Activated T-cell treated with anti-CD3 and anti-CD28 coated beads, Interleukin-2, amount 50 U/mL, for 72 hours (primary cell): ENCODE results near the gene TRIM71. TPM values are rescaled to one million over a fixed set of nuclear protein-coding genes. Genes with fewer than 3 reads are reported as not detected.

Experiments
- ATAC-seq, 2 donors: fragments of 150-1000 bp; cut with Tn5 transposase; replicated peaks in 1 of 2; 2 replicates each; pipeline ENCODE4 v1.10.0; 2021; ENCODE audit warnings: moderate library complexity in 2 of 2, mild to moderate bottlenecking in 1 of 2
- DNase-seq, 2 donors: peaks; one replicate each; pipeline ENCODE4 v3.0.0; 2021 to 2022; ENCODE audit warnings: mixed read lengths in 1 of 2
- H3K27ac Mint-ChIP-seq: one replicate; pipeline ENCODE4 v1.8.0; 2022; ENCODE audit warnings: mild to moderate bottlenecking, moderate library complexity, mixed read lengths
- H3K27me3 Mint-ChIP-seq: one replicate; pipeline ENCODE4 v1.8.0; 2022; ENCODE audit warnings: low read depth, mixed read lengths
- H3K36me3 Mint-ChIP-seq, 2 donors: one replicate each; pipeline ENCODE4 v1.8.0; 2022; ENCODE audit warnings: mixed read lengths in 2 of 2, mild to moderate bottlenecking in 1 of 2; ENCODE audit not compliant: insufficient read depth in 2 of 2
- H3K4me1 Mint-ChIP-seq: one replicate; pipeline ENCODE4 v1.8.0; 2022; ENCODE audit warnings: low read depth, mixed read lengths
- H3K4me3 Mint-ChIP-seq, 2 donors: one replicate each; pipeline ENCODE4 v1.8.0; 2022; ENCODE audit warnings: mild to moderate bottlenecking in 2 of 2, mixed read lengths in 2 of 2, moderate library complexity in 2 of 2
- H3K9me3 Mint-ChIP-seq, 2 donors: one replicate each; pipeline ENCODE4 v1.8.0; 2022; ENCODE audit warnings: mixed read lengths in 2 of 2
- total RNA-seq, 2 donors: library from RNA; stranded (reverse); gene quantifications; one replicate each; pipeline ENCODE4 v1.2.3, GENCODE V29; 2022

Gene TRIM71
- total RNA-seq, 2 donors from 2014 or later = 0.02 to 0.07 TPM

GRCh38 chr3:32883817-32884216 lies 66.0 kb downstream of the TRIM71 start:
- H3K9me3 Mint-ChIP-seq = no peaks in the 10 kb centered on the region
- no peak overlapping the region for H3K27ac Mint-ChIP-seq
- H3K36me3 Mint-ChIP-seq = no peaks in the 10 kb centered on the region
- H3K27me3 Mint-ChIP-seq = peaks cover 62% of the 10 kb centered on the region
- no peak overlapping the region for H3K4me3 Mint-ChIP-seq
- DNase-seq (no peak), ATAC-seq (no peak)
- peaks cover 19% of the 10 kb centered on the region for H3K4me1 Mint-ChIP-seq

- Mint-ChIP-seq H3K36me3 (no peaks in the 10 kb centered on the region), H3K4me1 (peaks cover 19% of the 10 kb centered on the region), H3K27ac (no peak overlapping the region), H3K27me3 (peaks cover 56% of the 10 kb centered on the region), H3K4me3 (no peak overlapping the region), H3K9me3 (no peaks in the 10 kb centered on the region)
- no peak for ATAC-seq
- no peak for DNase-seq
Measured at GRCh38 chr3:32884591-32884990, 66.8 kb downstream of the TRIM71 start.

- no peak overlapping the region for H3K27ac Mint-ChIP-seq
- H3K36me3 Mint-ChIP-seq = no peaks in the 10 kb centered on the region
- ATAC-seq = no peak
- peaks cover 19% of the 10 kb centered on the region for H3K4me1 Mint-ChIP-seq
- peaks cover 51% of the 10 kb centered on the region for H3K27me3 Mint-ChIP-seq
- H3K9me3 Mint-ChIP-seq = no peaks in the 10 kb centered on the region
- no peak overlapping the region for H3K4me3 Mint-ChIP-seq
- no peak for DNase-seq
Measured at GRCh38 chr3:32885283-32885901, 67.6 kb downstream of the TRIM71 start.

- peaks cover 19% of the 10 kb centered on the region for H3K4me1 Mint-ChIP-seq
- H3K9me3 Mint-ChIP-seq = no peaks in the 10 kb centered on the region
- H3K27ac Mint-ChIP-seq = no peak overlapping the region
- ATAC-seq (no peak), DNase-seq (no peak)
- H3K4me3 Mint-ChIP-seq = no peak overlapping the region
- no peaks in the 10 kb centered on the region for H3K36me3 Mint-ChIP-seq
- H3K27me3 Mint-ChIP-seq = peaks cover 43% of the 10 kb centered on the region
Measured at GRCh38 chr3:32886296-32886695, 68.5 kb downstream of the TRIM71 start.

- no peak overlapping the region for H3K27ac Mint-ChIP-seq
- ATAC-seq (no peak), DNase-seq (no peak)
- no peaks in the 10 kb centered on the region for H3K9me3 Mint-ChIP-seq
- H3K36me3 Mint-ChIP-seq = no peaks in the 10 kb centered on the region
- H3K4me3 Mint-ChIP-seq = no peak overlapping the region
- peaks cover 19% of the 10 kb centered on the region for H3K4me1 Mint-ChIP-seq
- H3K27me3 Mint-ChIP-seq = peaks cover 43% of the 10 kb centered on the region
Measured at GRCh38 chr3:32886911-32887310, 69.1 kb downstream of the TRIM71 start.

GRCh38 chr3:32888739-32889138 lies 70.9 kb downstream of the TRIM71 start:
- ATAC-seq = no peak
- peaks cover 6% of the 10 kb centered on the region for H3K4me1 Mint-ChIP-seq
- peaks cover 51% of the 10 kb centered on the region for H3K27me3 Mint-ChIP-seq
- H3K27ac Mint-ChIP-seq = no peak overlapping the region
- no peaks in the 10 kb centered on the region for H3K9me3 Mint-ChIP-seq
- no peak overlapping the region for H3K4me3 Mint-ChIP-seq
- no peaks in the 10 kb centered on the region for H3K36me3 Mint-ChIP-seq
- DNase-seq = no peak

GRCh38 chr3:32890420-32891276 lies 72.9 kb downstream of the TRIM71 start:
- Mint-ChIP-seq H3K27me3 (peaks cover 51% of the 10 kb centered on the region), H3K9me3 (no peaks in the 10 kb centered on the region), H3K4me1 (no peaks in the 10 kb centered on the region), H3K4me3 (no peak overlapping the region), H3K36me3 (no peaks in the 10 kb centered on the region), H3K27ac (no peak overlapping the region)
- ATAC-seq (no peak), DNase-seq (no peak)

GRCh38 chr3:32891365-32891764 lies 73.6 kb downstream of the TRIM71 start:
- Mint-ChIP-seq H3K9me3 (no peaks in the 10 kb centered on the region), H3K36me3 (no peaks in the 10 kb centered on the region), H3K27ac (no peak overlapping the region), H3K4me3 (no peak overlapping the region), H3K4me1 (no peaks in the 10 kb centered on the region), H3K27me3 (peaks cover 51% of the 10 kb centered on the region)
- ATAC-seq (no peak), DNase-seq (no peak)

GRCh38 chr3:32892625-32893598 lies 75.1 kb downstream of the TRIM71 start:
- no peak for ATAC-seq
- Mint-ChIP-seq H3K27ac (no peak overlapping the region), H3K9me3 (no peaks in the 10 kb centered on the region), H3K27me3 (peaks cover 55% of the 10 kb centered on the region), H3K4me3 (no peak overlapping the region), H3K4me1 (no peaks in the 10 kb centered on the region), H3K36me3 (no peaks in the 10 kb centered on the region)
- no peak for DNase-seq

GRCh38 chr3:32894977-32895376 lies 77.2 kb downstream of the TRIM71 start:
- no peak overlapping the region for H3K27ac Mint-ChIP-seq
- no peaks in the 10 kb centered on the region for H3K36me3 Mint-ChIP-seq
- no peak for ATAC-seq
- H3K9me3 Mint-ChIP-seq = no peaks in the 10 kb centered on the region
- no peak for DNase-seq
- H3K4me3 Mint-ChIP-seq = no peak overlapping the region
- H3K4me1 Mint-ChIP-seq = no peaks in the 10 kb centered on the region
- H3K27me3 Mint-ChIP-seq = peaks cover 74% of the 10 kb centered on the region

GRCh38 chr3:32895701-32896100 lies 77.9 kb downstream of the TRIM71 start:
- no peaks in the 10 kb centered on the region for H3K36me3 Mint-ChIP-seq
- no peak for ATAC-seq
- H3K27ac Mint-ChIP-seq = no peak overlapping the region
- no peak for DNase-seq
- no peaks in the 10 kb centered on the region for H3K9me3 Mint-ChIP-seq
- no peaks in the 10 kb centered on the region for H3K4me1 Mint-ChIP-seq
- peaks cover 74% of the 10 kb centered on the region for H3K27me3 Mint-ChIP-seq
- H3K4me3 Mint-ChIP-seq = no peak overlapping the region

GRCh38 chr3:32896143-32896542 lies 78.3 kb downstream of the TRIM71 start:
- no peaks in the 10 kb centered on the region for H3K36me3 Mint-ChIP-seq

More at GRCh38 chr3:32896143-32896542, 78.3 kb downstream of the TRIM71 start:
- DNase-seq (no peak), ATAC-seq (no peak)
- H3K27me3 Mint-ChIP-seq = peaks cover 74% of the 10 kb centered on the region
- H3K27ac Mint-ChIP-seq = no peak overlapping the region
- no peaks in the 10 kb centered on the region for H3K4me1 Mint-ChIP-seq
- no peak overlapping the region for H3K4me3 Mint-ChIP-seq
- no peaks in the 10 kb centered on the region for H3K9me3 Mint-ChIP-seq
